ENCODE results near the gene REEP6.
"Not testable (repeated sequence)": the region's sequence is repeated elsewhere in the genome, so short reads cannot be mapped to it uniquely, and the experiment has no call there.

The REEP6 gene

GRCh38 chr19:1491849-1492170 lies 829 bp downstream of the REEP6 start:
- no peak for DNase-seq

- no peak for DNase-seq
These were observed 1.6 kb downstream of the REEP6 start for GRCh38 chr19:1492474-1493006.

GRCh38 chr19:1494115-1494815 lies 3.3 kb downstream of the REEP6 start:
- no peak for DNase-seq

GRCh38 chr19:1495051-1495798 lies 4.2 kb downstream of the REEP6 start:
- DNase-seq: no peak

- DNase-seq: no peak
These were observed 5.1 kb downstream of the REEP6 start for GRCh38 chr19:1495799-1496713.

GRCh38 chr19:1496714-1497577 lies 6.0 kb downstream of the REEP6 start:
- no peak for DNase-seq

- DNase-seq: no peak
These were observed 6.7 kb downstream of the REEP6 start for GRCh38 chr19:1497578-1498235.

GRCh38 chr19:1499231-1499630 lies 8.2 kb downstream of the REEP6 start:
- not testable (repeated sequence) for DNase-seq

- DNase-seq: no peak
These were observed 10.2 kb downstream of the REEP6 start for GRCh38 chr19:1501200-1501595.

- DNase-seq: no peak
These were observed 11.6 kb downstream of the REEP6 start for GRCh38 chr19:1502433-1503088.

GRCh38 chr19:1503089-1503924 lies 12.3 kb downstream of the REEP6 start:
- DNase-seq: peak; percentile 78 to 82

- no peak for DNase-seq
These were observed 13.2 kb downstream of the REEP6 start for GRCh38 chr19:1503925-1504773.

- no peak for DNase-seq
These were observed 14.0 kb downstream of the REEP6 start for GRCh38 chr19:1505012-1505411.

- DNase-seq: no peak
These were observed 15.3 kb downstream of the REEP6 start for GRCh38 chr19:1505991-1506881.

- no peak for DNase-seq
These were observed 16.2 kb downstream of the REEP6 start for GRCh38 chr19:1507192-1507660.

- peak; percentile 89 to 93 for DNase-seq
These were observed 17.0 kb downstream of the REEP6 start for GRCh38 chr19:1507763-1508506.

GRCh38 chr19:1508507-1508856 lies 17.5 kb downstream of the REEP6 start:
- DNase-seq: no peak

All from activated CD4-positive, alpha-beta T cell treated with anti-CD3 and anti-CD28 coated beads, Interleukin-2, amount 50 U/mL, for 48 hours (primary cell).